Measurements from ENCODE around the gene NR1I3. TPM values are rescaled to one million over a fixed set of nuclear protein-coding genes. Genes with fewer than 3 reads are reported as not detected.
A peak's percentile ranks its signal among the peaks of the same experiment; 100 is the strongest.

Gene NR1I3
- total RNA-seq, 2 donors from 2014 or later = 0.53 TPM; not detected in 1

GRCh38 chr1:161223805-161224694 is 14.0 kb downstream of the NR1I3 start:
- intact Hi-C loops (cut with DNase I, micrococcal nuclease) = loop anchor here in 1 of 2 donors (10.0 kb wide), 1 partner anchor 161 kb away; no protein-coding TSS in a partner anchor
- ATAC-seq (no peak), DNase-seq (no peak)

- intact Hi-C loops (cut with DNase I, micrococcal nuclease) = loop anchor here in 1 of 2 donors (10.0 kb wide), 1 partner anchor 162 kb away; no protein-coding TSS in a partner anchor
- DNase-seq (no peak), ATAC-seq (no peak)
Measured at GRCh38 chr1:161222175-161223019, 15.6 kb downstream of the NR1I3 start.

GRCh38 chr1:161220002-161220401 is 18.0 kb downstream of the NR1I3 start:
- DNase-seq (no peak), ATAC-seq (no peak)
- intact Hi-C loops (cut with DNase I, micrococcal nuclease) = loop anchor here in 1 of 2 donors (10.0 kb wide), 1 partner anchor 165 kb away; no protein-coding TSS in a partner anchor

- DNase-seq = no peak
- intact Hi-C loops (cut with DNase I, micrococcal nuclease) = no loop called here
- no peak for ATAC-seq
Measured at GRCh38 chr1:161219078-161219892, 18.7 kb downstream of the NR1I3 start.

- no peak for DNase-seq
- no peak for ATAC-seq
- intact Hi-C loops (cut with DNase I, micrococcal nuclease) = no loop called here
Measured at GRCh38 chr1:161218301-161219077, 19.5 kb downstream of the NR1I3 start.

GRCh38 chr1:161217831-161218230 is 20.2 kb downstream of the NR1I3 start:
- no peak for ATAC-seq
- intact Hi-C loops (cut with DNase I, micrococcal nuclease) = no loop called here
- DNase-seq = no peak

- ATAC-seq (peak; percentile 29), DNase-seq (no peak)
- intact Hi-C loops (cut with DNase I, micrococcal nuclease) = no loop called here
Measured at GRCh38 chr1:161216945-161217712, 20.9 kb downstream of the NR1I3 start.

- peak in 1 of 2 donors; percentile 50 for DNase-seq
- intact Hi-C loops (cut with DNase I, micrococcal nuclease) = no loop called here
Measured at GRCh38 chr1:161215076-161215475, 22.9 kb downstream of the NR1I3 start, which contains the start of gene FCER1G. FCER1G (plus strand) TSS chr1:161215295; CDS start chr1:161215322, 27 bp downstream.

GRCh38 chr1:161214369-161214768 is 23.6 kb downstream of the NR1I3 start:
- DNase-seq (no peak), ATAC-seq (no peak)
- intact Hi-C loops (cut with DNase I, micrococcal nuclease) = no loop called here

More at GRCh38 chr1:161215076-161215475, 22.9 kb downstream of the NR1I3 start, which contains the start of gene FCER1G:
- ATAC-seq = peak; percentile 42

GRCh38 chr1:161209790-161210409 is 28.1 kb downstream of the NR1I3 start:
- DNase-seq = peak; percentile 74 to 79
- intact Hi-C loops (cut with DNase I, micrococcal nuclease) = no loop called here
- ATAC-seq = peak; percentile 90

GRCh38 chr1:161207173-161207572 is 30.8 kb downstream of the NR1I3 start:
- intact Hi-C loops (cut with DNase I, micrococcal nuclease) = no loop called here
- DNase-seq (peak in 1 of 2 donors; percentile 55), ATAC-seq (no peak)

- DNase-seq = no peak
- ATAC-seq = no peak
- intact Hi-C loops (cut with DNase I, micrococcal nuclease) = no loop called here
Measured at GRCh38 chr1:161206411-161207140, 31.4 kb downstream of the NR1I3 start.

GRCh38 chr1:161201836-161202712 is 35.9 kb downstream of the NR1I3 start, which contains the start of gene NDUFS2:
NDUFS2 (plus strand) TSS chr1:161202367; CDS start chr1:161202386, 19 bp downstream.
- DNase-seq (peak; percentile 98 to 99), ATAC-seq (peak; percentile 96)
- intact Hi-C loops (cut with DNase I, micrococcal nuclease) = no loop called here

GRCh38 chr1:161200992-161201835 is 36.8 kb downstream of the NR1I3 start:
- ATAC-seq = no peak
- intact Hi-C loops (cut with DNase I, micrococcal nuclease) = no loop called here
- DNase-seq = peak; percentile 46 to 55
